PFSK-1 (cell line): Measurements from ENCODE around the gene H6PD.
A peak's percentile ranks its signal among the peaks of the same experiment; 100 is the strongest.

Source experiments
- FOXP2 ChIP-seq: optimal IDR thresholded peaks from 2 replicates; pipeline ENCODE3; 2011; ENCODE audit warnings: borderline replicate concordance, control low read depth, inconsistent platforms; ENCODE audit not compliant: insufficient read depth; ENCODE audit errors: extremely low read length, extremely low read depth
- POLR2AphosphoS5 ChIP-seq: IDR thresholded peaks from 2 replicates; pipeline ENCODE4 v1.6.1; 2012; ENCODE audit warnings: low read depth, mild to moderate bottlenecking, control low read depth, low read length, moderate library complexity
- REST ChIP-seq, 2 experiments: IDR thresholded peaks; 2 replicates each; pipeline versions ENCODE4 v1.6.1 to v1.8.0; 2011 to 2012; ENCODE audit warnings: low read depth in 2 of 2, low read length in 2 of 2, control low read depth in 1 of 2, inconsistent platforms in 1 of 2, mild to moderate bottlenecking in 1 of 2, moderate library complexity in 1 of 2; ENCODE audit not compliant: insufficient read depth in 1 of 2
- SIN3A ChIP-seq: IDR thresholded peaks from 2 replicates; pipeline ENCODE4 v1.6.1; 2012; ENCODE audit warnings: mild to moderate bottlenecking, low read length, moderate library complexity, borderline replicate concordance; ENCODE audit not compliant: insufficient read depth
- TAF1 ChIP-seq: IDR thresholded peaks from 2 replicates; pipeline ENCODE4 v1.6.1; 2012; ENCODE audit warnings: low read length, control low read depth, borderline replicate concordance; ENCODE audit not compliant: insufficient read depth

H6PD gene

GRCh38 chr1:9278585-9279153 lies 44.1 kb downstream of the H6PD start:
- TF ChIP-seq TAF1 (no peak), FOXP2 (no peak), POLR2AphosphoS5 (no peak), SIN3A (no peak), REST (IDR thresholded peaks at IDR 0.05; ENCODE audit: insufficient read depth in 1 of 2, low read depth in 2 of 2, low read length in 2 of 2) (no peak)

GRCh38 chr1:9279172-9279840 lies 44.7 kb downstream of the H6PD start:
- no peak for TF ChIP-seq POLR2AphosphoS5
- no peak for TF ChIP-seq TAF1
- TF ChIP-seq SIN3A, result no peak
- TF ChIP-seq FOXP2, result no peak
- no peak for TF ChIP-seq REST (IDR thresholded peaks at IDR 0.05; ENCODE audit: insufficient read depth in 1 of 2, low read depth in 2 of 2, low read length in 2 of 2)

- no peak for TF ChIP-seq POLR2AphosphoS5
- TF ChIP-seq SIN3A, result peak; percentile 50; the same call in 1 of the 2 replicates
Measured at GRCh38 chr1:9280015-9280860, 45.7 kb downstream of the H6PD start.

- no peak for TF ChIP-seq SIN3A
Measured at GRCh38 chr1:9281071-9281827, 46.7 kb downstream of the H6PD start.

- no peak for TF ChIP-seq REST (IDR thresholded peaks at IDR 0.05; ENCODE audit: insufficient read depth in 1 of 2, low read depth in 2 of 2, low read length in 2 of 2)
- no peak for TF ChIP-seq POLR2AphosphoS5
- no peak for TF ChIP-seq TAF1
- TF ChIP-seq SIN3A, result no peak
- TF ChIP-seq FOXP2, result no peak
Measured at GRCh38 chr1:9281908-9282695, 47.5 kb downstream of the H6PD start.
